Measurements from ENCODE around the gene CHST10. TPM values are rescaled to one million over a fixed set of nuclear protein-coding genes. Genes with fewer than 3 reads are reported as not detected.

The CHST10 gene
- polyA plus RNA-seq, 1 donor from 2014 or later: 76.1 TPM

Small RNAs within 50 kb of the gene (small RNA-seq; reads per million reads assigned to genes)
- gene AC012493.2 (0 reads per million in 3 experiments), gene AC012493.3 (0 reads per million in 3 experiments)

Other genes starting within 250 kb of the CHST10 start
- gene LONRF2, start 95.2 kb downstream of the CHST10 start, polyA plus RNA-seq: 20.7 and 20.9 TPM in 2 replicates
- gene NMS, start 52.8 kb upstream of the CHST10 start, polyA plus RNA-seq: not detected in 2 replicates
- gene PDCL3, start 145.3 kb upstream of the CHST10 start, polyA plus RNA-seq: 13.0 and 18.5 TPM in 2 replicates

Measured in neural cell (in vitro differentiated cells).